A673 (cell line): ENCODE data around the gene GRAMD1A. TPM values are rescaled to one million over a fixed set of nuclear protein-coding genes. Genes with fewer than 3 reads are reported as not detected.

Experiments
- BruUV-seq: library from RNA; stranded (reverse); fragments of 400-500 nt; replicated peaks from 2 replicates; lab custom pipeline; 2021; lab: Mats Ljungman, UMichigan
- CTCF ChIA-PET: fragments of 300-600 bp; sonication (Branson Sonifier 250); formaldehyde crosslinking; loops from one replicate; lab custom pipeline; 2022; ENCODE audit warnings: antibody characterized with exemption; lab: Charles Lee
- POLR2A ChIA-PET: fragments of 300-600 bp; sonication (Branson Sonifier 250); formaldehyde crosslinking; loops from one replicate; lab custom pipeline; 2022; ENCODE audit warnings: antibody characterized with exemption; ENCODE audit not compliant: low non-redundant PET; lab: Charles Lee
- DNase-seq: peaks from one replicate; pipeline ENCODE4 v3.0.0-alpha.2; 2015; ENCODE audit warnings: low spot score
- H3K27ac ChIP-seq: fragments of 200-600 bp; sonication (generic); 2 replicates; pipeline ENCODE4 v1.5.1; 2016; ENCODE audit warnings: mixed run types, low read depth, mild to moderate bottlenecking, mixed read lengths, antibody characterized with exemption, low read length; ENCODE audit not compliant: poor library complexity, severe bottlenecking
- H3K27me3 ChIP-seq: fragments of 200-600 bp; sonication (generic); replicated peaks from 2 replicates; pipeline ENCODE4 v1.6.1; 2017; ENCODE audit warnings: mixed run types, low read depth, mild to moderate bottlenecking, mixed read lengths, antibody characterized with exemption, low read length; ENCODE audit not compliant: insufficient read depth, poor library complexity
- H3K36me3 ChIP-seq: fragments of 200-600 bp; sonication (generic); 2 replicates; pipeline ENCODE4 v1.6.1; 2016; ENCODE audit warnings: mixed run types, mild to moderate bottlenecking, mixed read lengths, antibody characterized with exemption, low read length; ENCODE audit not compliant: insufficient read depth, poor library complexity, severe bottlenecking
- H3K4me1 ChIP-seq: fragments of 200-600 bp; sonication (generic); 2 replicates; pipeline ENCODE4 v1.6.1; 2017; ENCODE audit warnings: mixed run types, mild to moderate bottlenecking, mixed read lengths, antibody characterized with exemption, low read length; ENCODE audit not compliant: insufficient read depth, poor library complexity, severe bottlenecking
- H3K4me3 ChIP-seq: fragments of 200-600 bp; sonication (generic); 2 replicates; pipeline ENCODE4 v1.5.1; 2016; ENCODE audit warnings: low read depth, mixed run types, mild to moderate bottlenecking, mixed read lengths, low read length; ENCODE audit not compliant: poor library complexity, severe bottlenecking
- H3K9me3 ChIP-seq: fragments of 200-600 bp; sonication (generic); 2 replicates; pipeline ENCODE4 v1.6.1; 2016; ENCODE audit warnings: mixed run types, low read depth, mild to moderate bottlenecking, mixed read lengths, antibody characterized with exemption, low read length; ENCODE audit not compliant: poor library complexity, severe bottlenecking
- CTCF ChIP-seq: fragments of 300-800, 200-600 bp; sonication (generic); conservative IDR thresholded peaks from 2 replicates; pipeline ENCODE4 v1.5.1; 2017; ENCODE audit warnings: low read depth, mild to moderate bottlenecking, antibody characterized with exemption, low read length, moderate library complexity, mixed read lengths
- EZH2 ChIP-seq: fragments of 200-600 bp; sonication (generic); IDR thresholded peaks from 2 replicates; pipeline ENCODE4 v1.6.1; 2017; ENCODE audit warnings: borderline replicate concordance, low read depth, mild to moderate bottlenecking, mixed read lengths, antibody characterized with exemption, low read length; ENCODE audit not compliant: poor library complexity, severe bottlenecking
- intact Hi-C: fragments of 100-400 bp; cut with micrococcal nuclease; formaldehyde crosslinking; loops from one replicate; pipeline ENCODE4 v1.10.0; 2022; ENCODE audit not compliant: unreplicated experiment
- total RNA-seq: library from RNA; stranded (reverse); gene quantifications from 2 replicates; pipeline ENCODE4 v1.2.3, GENCODE V29; 2021

GRAMD1A gene
- total RNA-seq, 1 experiment from 2014 or later = 87.3 TPM

- no peak overlapping the region for H3K4me3 ChIP-seq
- intact Hi-C loops = no loop called here
- ChIA-PET POLR2A (no interaction called here), CTCF (no interaction called here)
- no peaks in the 10 kb centered on the region for H3K9me3 ChIP-seq
- H3K36me3 ChIP-seq = peaks cover 69% of the 10 kb centered on the region
- BruUV-seq = no TSS peak
- H3K27me3 ChIP-seq = no peaks in the 10 kb centered on the region
- TF ChIP-seq EZH2 (no peak), CTCF (no peak)
- H3K4me1 ChIP-seq = no peaks in the 10 kb centered on the region
- DNase-seq = no peak
- no peak overlapping the region for H3K27ac ChIP-seq
These were observed 21.5 kb downstream of the GRAMD1A start for GRCh38 chr19:35021596-35021995.

- Histone ChIP-seq H3K36me3 (peaks cover 70% of the 10 kb centered on the region), H3K27ac (no peak overlapping the region), H3K4me1 (no peaks in the 10 kb centered on the region), H3K9me3 (no peaks in the 10 kb centered on the region), H3K4me3 (no peak overlapping the region), H3K27me3 (no peaks in the 10 kb centered on the region)
- TF ChIP-seq EZH2 (no peak), CTCF (no peak)
- intact Hi-C loops = no loop called here
- no peak for DNase-seq
- CTCF ChIA-PET = no interaction called here
- POLR2A ChIA-PET = no interaction called here
- BruUV-seq = no TSS peak
These were observed 22.3 kb downstream of the GRAMD1A start for GRCh38 chr19:35022460-35022859.

- TF ChIP-seq EZH2 = no peak
- TF ChIP-seq CTCF = no peak
- BruUV-seq = no TSS peak
- intact Hi-C loops = no loop called here
- Histone ChIP-seq H3K27me3 (no peaks in the 10 kb centered on the region), H3K27ac (no peak overlapping the region), H3K36me3 (peaks cover 66% of the 10 kb centered on the region), H3K4me3 (no peak overlapping the region), H3K9me3 (no peaks in the 10 kb centered on the region), H3K4me1 (no peaks in the 10 kb centered on the region)
- no peak for DNase-seq
- ChIA-PET CTCF (no interaction called here), POLR2A (no interaction called here)
These were observed 23.3 kb downstream of the GRAMD1A start for GRCh38 chr19:35023428-35023827.
